Suppressor macrophage treated with lipopolysaccharide for 4 hours (primary cell): ENCODE results near the gene GLB1L2.
"Not testable (repeated sequence)": the region's sequence is repeated elsewhere in the genome, so short reads cannot be mapped to it uniquely, and the experiment has no call there.

Experiments used
- DNase-seq: peaks from one replicate; pipeline ENCODE4 v3.0.0-alpha.2; 2020

The GLB1L2 gene

DNA sequence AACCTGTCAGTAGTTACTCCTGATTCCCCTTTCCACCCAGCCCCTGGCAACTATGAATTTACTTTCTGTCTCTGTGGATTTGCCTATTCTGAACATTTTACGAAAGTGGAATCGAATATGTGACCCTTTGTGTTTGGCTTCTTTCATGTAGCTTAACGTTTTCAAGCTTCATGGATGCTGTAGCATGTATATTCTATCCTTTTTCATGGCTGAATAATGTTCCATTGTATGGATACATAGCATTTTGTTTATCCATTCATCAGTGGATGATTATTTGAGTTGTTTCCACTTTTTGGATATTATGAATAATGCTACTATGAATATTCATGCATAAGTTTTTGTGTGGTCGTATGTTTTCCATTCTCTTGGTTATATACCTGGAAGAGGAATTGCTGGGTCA lies 9.2 kb upstream of the GLB1L2 start:
- no peak for DNase-seq

- DNase-seq = no peak
Measured at GRCh38 chr11:134328433-134328832, 3.4 kb upstream of the GLB1L2 start.

DNA sequence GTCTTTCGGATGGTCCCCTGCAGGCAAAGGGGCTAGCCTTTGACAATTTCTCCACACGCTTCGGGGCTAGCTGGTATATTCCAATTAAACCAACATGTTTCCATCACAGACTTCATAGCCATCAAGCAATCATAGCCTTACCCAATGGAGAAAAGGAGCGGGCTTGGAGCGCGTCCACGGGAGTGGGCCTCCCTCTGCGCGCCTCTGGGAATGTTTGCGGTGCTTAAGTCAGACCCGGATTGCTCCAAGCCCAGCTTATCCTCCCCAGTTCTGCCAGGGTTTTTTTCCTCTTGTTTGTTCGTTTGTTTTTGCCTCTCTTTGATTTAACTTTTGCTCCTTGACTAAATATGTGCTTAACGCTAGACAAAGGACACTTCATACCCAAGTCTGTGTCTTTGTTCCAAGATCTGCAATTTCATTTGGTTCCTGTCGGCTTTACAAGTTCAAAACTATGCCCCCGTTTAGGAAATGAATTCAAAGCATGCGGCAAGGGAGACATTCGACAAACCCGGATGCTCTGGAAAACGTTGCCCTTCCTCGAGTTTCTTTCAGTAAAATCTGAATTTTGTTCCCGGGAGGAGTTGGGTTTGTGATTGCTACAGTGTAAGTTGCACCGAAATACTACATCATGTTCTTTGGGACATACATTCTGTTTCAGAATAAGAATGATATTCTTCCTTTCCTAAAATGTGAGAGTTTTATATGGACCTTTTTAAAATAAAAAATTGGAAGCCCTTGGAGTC lies 1.0 kb upstream of the GLB1L2 start:
- DNase-seq = no peak

- DNase-seq = no peak
Measured at GRCh38 chr11:134332189-134332631, 422 bp downstream of the GLB1L2 start.

GRCh38 chr11:134332782-134333181 lies 994 bp downstream of the GLB1L2 start:
- DNase-seq = no peak

DNA sequence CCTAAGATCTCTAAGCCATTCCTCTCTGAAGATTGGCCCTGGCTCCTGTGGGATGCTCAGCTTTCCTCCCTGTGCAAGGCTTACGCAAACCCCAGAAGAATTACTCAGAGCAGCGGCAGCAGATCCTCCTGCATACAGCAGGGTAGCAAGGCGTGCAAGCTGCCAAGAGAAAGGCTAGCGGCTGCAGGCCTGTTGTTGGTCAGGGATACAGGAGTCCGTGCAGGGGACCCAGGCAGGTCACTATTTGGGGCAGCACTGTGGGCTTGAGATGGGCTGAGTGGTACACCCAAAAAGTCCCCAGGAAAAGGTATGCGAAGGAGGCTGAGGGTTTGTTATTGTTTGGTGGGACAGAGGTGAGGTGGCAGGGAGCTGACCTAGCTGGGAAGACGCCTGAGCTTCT lies 1.5 kb downstream of the GLB1L2 start:
- DNase-seq = no peak

- DNase-seq = peak; percentile 40
Measured at GRCh38 chr11:134333946-134334345, 2.2 kb downstream of the GLB1L2 start.

GRCh38 chr11:134334796-134335571 lies 3.2 kb downstream of the GLB1L2 start:
- no peak for DNase-seq

GRCh38 chr11:134337051-134337450 lies 5.3 kb downstream of the GLB1L2 start:
- DNase-seq = no peak

- no peak for DNase-seq
Measured at GRCh38 chr11:134338068-134338467, 6.3 kb downstream of the GLB1L2 start.

DNA sequence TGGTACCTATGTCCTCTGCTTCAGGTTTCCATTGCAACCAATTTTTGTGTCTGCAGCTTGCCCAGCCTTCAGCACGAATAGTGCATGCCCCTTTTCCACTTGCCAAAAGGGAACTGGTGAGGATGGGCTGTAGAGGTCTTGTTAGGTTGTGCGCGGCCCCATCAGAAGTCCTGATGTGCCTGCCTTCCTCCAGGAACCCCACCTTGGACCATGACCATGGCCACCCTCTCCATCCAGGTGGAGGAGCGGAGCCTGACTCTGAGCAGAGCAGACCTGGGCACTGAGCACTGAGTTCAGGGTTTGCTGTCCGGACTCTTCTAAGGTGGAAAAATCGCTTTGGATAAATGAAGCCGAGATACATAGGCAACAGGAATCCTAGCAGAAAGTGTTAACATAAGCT lies 6.9 kb downstream of the GLB1L2 start:
- no peak for DNase-seq

GRCh38 chr11:134339756-134340155 lies 8.0 kb downstream of the GLB1L2 start:
- no peak for DNase-seq

DNA sequence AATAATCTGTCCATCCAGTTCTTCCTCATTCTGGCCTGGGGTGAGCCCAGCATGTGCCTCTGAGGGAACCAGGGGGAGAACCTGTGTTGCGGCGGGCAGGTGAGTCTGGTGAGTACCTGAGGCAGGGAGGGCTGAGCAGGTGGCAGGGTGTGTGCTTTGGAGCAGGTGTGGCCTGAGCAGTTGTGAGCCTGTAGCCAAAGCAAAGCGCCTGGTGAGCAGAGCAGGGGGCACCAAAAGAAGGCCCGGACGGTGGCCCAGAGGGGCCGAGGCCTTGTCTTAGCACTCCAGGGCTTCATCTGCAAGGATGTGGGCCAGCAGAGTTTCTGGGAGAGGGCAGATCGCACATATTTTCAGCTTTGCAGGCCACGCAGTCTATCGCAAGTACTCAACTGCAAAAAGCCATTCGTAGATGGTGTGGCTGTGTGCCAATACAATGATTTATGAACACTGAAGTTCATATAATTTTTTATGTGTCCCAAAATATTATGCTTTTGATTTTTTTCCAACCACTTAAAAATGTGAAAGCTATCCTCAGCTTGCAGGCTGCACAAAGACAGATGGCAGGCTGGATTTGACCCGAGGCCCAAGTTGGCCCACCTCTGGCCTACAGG lies 8.7 kb downstream of the GLB1L2 start:
- DNase-seq = no peak

DNA sequence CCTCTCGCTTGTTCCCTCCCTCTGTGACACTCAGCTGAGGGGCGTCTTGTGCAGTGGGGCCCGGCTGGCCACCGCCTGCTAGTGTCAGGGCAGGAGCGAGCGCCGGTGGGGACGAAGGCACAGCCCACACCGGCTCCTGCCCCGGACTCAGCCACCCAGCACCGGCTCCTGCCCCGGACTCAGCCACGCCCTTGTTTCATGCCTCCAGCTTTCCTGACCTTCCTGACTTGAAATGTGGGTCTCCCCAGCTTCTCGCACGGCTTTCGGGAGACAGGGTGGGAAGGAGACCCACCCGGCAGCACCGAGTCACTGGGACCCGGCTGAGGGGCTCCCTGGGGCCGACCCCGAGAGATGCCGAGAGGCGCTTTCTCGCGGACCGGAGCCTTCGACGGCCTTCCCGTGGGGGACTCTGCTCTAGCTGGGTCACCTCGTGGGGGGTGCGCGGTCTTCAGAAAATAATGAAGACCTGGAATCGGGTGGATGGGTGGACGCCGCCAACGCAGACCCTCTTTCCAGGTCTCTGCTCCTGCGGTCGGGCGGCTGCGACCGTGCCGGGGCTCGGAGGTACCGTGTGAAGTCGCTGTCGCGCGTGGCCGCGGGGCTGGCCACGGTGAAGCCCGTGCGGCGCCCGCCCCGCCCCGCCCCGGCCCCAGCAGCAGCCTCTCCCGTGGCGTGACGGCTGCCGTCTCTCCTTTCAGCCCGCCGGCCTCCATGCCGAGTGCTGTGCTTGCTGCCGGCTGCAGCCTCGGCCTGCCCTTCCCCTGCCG lies 10.2 kb downstream of the GLB1L2 start:
- no peak for DNase-seq

DNA sequence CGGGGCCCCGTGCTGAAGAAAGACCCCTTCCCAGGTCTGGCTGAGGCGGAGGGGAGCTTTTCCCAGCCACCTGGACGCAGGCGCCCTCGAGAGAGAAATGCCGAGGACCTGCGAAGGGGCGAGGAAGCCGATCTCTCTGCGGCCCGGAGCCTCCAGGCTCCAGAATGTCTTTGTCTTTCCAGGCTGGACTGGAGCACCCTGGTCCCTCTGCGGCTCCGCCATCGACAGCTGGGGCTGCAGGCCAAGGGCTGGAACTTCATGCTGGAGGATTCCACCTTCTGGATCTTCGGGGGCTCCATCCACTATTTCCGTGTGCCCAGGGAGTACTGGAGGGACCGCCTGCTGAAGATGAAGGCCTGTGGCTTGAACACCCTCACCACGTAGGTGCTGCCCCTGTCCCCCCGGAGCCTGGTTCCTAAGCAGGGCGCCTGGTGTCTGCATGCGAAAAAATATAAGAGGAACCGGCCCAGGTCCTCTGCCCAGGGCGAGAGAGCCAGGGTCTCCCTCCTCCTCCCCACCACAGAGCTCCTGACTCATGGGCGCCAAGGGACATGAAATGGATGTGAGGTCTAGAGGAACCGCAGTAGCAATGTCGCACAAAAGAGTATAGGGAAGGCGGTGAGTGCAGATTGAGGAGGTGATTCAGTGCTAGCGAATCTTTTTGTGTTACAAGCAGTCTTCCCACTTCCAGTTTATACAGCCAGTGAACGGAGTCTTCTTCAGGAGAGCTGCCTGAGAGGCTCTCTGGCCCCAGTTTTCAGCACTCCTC lies 11.0 kb downstream of the GLB1L2 start:
- no peak for DNase-seq

GRCh38 chr11:134343646-134344045 lies 11.9 kb downstream of the GLB1L2 start:
- DNase-seq = no peak

GRCh38 chr11:134344497-134345236 lies 12.9 kb downstream of the GLB1L2 start:
- not testable (repeated sequence) for DNase-seq

- no peak for DNase-seq
Measured at GRCh38 chr11:134345237-134345550, 13.4 kb downstream of the GLB1L2 start.

DNA sequence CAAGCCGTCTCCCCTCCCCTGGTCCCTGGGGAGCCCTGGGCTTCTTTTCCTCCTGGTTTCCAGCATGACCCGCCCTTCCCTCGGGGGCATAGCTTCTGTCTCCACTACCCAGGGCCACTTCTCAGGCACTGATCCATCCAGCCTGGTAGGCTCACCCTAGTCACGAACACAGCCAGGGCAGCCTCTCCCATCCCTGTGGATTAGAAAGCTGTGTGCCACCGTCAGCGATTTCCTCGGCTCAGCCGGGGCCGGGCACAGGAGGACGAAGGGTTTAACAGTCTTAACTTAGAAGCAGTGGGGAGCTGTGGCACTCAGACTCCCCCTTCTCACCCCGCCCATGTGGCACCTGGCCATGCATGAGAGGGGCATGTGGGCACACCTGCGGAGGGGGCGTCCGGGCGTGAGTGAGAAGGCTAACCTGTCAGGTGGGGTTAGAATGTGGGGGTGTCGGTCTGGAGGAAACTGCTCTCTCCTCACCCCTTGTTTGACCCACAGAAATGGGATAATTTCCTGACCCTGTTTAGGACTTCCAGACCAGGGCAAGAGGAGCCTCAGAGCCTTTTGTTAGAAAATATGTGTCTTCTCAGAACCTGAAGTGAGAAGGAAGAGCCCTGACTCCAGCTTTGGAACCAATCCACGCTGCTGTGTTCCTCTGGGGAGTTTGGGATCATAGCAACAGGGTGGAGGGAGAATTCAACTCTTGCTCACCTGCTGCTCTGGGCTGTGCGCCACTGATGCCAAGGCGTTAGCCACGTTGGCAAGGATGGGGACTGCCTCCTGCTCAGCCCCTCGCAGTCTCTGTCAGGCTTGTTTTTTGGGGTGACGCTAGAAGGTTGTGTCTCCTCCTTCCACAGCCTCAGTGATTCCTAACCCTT lies 14.6 kb downstream of the GLB1L2 start:
- no peak for DNase-seq

GRCh38 chr11:134346976-134347350 lies 15.2 kb downstream of the GLB1L2 start:
- DNase-seq = no peak

GRCh38 chr11:134347441-134347840 lies 15.7 kb downstream of the GLB1L2 start:
- DNase-seq = no peak
